DND-41 (cell line): ENCODE measurements around the gene CCN2.

Source experiments
- EZH2 ChIP-seq: IDR thresholded peaks from 3 replicates; pipeline ENCODE4 v1.6.1; 2012; ENCODE audit warnings: borderline replicate concordance, low read depth, mild to moderate bottlenecking, moderate library complexity, low read length, inconsistent platforms; ENCODE audit not compliant: severe bottlenecking
- TF ChIP-seq, protein P1 (sequence below): IDR thresholded peaks from 2 replicates; pipeline ENCODE4 v1.5.1; 2012; ENCODE audit warnings: borderline replicate concordance, low read length, moderate library complexity, mild to moderate bottlenecking; ENCODE audit not compliant: poor library complexity, severe bottlenecking; ENCODE audit errors: extremely low read depth

DNA sequence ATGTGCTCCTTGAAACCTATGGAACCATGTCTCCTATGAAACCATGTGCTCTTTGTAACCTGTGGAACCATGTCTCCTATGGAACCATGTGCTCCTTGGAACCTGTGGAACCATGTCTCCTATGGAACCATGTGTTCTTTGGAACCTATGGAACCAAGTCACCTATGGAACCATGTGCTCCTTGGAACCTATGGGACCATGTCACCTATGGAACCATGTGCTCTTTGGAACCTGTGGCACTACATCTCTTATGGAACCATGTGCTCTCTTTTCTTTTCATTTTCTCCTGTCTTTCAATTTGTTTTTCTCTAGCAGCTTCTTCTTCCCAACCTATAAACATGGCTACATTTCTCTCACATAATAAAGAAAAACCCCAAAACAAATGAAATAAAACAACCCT lies 11.9 kb upstream of the CCN2 start:
- TF ChIP-seq, protein P1, sequence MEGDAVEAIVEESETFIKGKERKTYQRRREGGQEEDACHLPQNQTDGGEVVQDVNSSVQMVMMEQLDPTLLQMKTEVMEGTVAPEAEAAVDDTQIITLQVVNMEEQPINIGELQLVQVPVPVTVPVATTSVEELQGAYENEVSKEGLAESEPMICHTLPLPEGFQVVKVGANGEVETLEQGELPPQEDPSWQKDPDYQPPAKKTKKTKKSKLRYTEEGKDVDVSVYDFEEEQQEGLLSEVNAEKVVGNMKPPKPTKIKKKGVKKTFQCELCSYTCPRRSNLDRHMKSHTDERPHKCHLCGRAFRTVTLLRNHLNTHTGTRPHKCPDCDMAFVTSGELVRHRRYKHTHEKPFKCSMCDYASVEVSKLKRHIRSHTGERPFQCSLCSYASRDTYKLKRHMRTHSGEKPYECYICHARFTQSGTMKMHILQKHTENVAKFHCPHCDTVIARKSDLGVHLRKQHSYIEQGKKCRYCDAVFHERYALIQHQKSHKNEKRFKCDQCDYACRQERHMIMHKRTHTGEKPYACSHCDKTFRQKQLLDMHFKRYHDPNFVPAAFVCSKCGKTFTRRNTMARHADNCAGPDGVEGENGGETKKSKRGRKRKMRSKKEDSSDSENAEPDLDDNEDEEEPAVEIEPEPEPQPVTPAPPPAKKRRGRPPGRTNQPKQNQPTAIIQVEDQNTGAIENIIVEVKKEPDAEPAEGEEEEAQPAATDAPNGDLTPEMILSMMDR, result no peak
- no peak for TF ChIP-seq EZH2
